GM19328 (cell line): ENCODE measurements around the gene EHMT1.
"Not testable (repeated sequence)": the region's sequence is repeated elsewhere in the genome, so short reads cannot be mapped to it uniquely, and the experiment has no call there.

ENCODE experiments used
- ATAC-seq: cut with Tn5 transposase; IDR thresholded peaks from one replicate; pipeline ENCODE4 v1.9.1; 2021; ENCODE audit warnings: mild to moderate bottlenecking, moderate library complexity; ENCODE audit not compliant: unreplicated experiment

Gene EHMT1

DNA sequence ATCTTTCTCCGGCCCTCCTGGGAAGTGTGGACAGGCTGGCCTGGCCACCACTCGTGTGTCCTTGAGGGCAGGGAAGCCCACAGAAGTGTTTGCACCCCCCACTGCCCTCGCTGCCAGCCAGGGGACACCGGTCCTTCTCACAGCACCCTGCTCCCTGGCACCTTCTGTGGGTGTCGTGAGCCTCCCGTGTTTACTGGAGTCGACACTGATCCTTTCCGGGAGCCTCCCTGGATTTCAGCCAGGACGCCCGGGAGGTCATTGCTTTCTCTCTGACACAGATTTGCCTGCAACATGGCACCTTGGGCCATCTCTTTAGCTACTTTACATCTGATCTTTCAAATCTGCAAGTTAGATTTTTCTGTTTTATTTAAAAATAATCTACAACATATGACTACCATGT, 138.3 kb downstream of the EHMT1 start:
- ATAC-seq, result no peak

DNA sequence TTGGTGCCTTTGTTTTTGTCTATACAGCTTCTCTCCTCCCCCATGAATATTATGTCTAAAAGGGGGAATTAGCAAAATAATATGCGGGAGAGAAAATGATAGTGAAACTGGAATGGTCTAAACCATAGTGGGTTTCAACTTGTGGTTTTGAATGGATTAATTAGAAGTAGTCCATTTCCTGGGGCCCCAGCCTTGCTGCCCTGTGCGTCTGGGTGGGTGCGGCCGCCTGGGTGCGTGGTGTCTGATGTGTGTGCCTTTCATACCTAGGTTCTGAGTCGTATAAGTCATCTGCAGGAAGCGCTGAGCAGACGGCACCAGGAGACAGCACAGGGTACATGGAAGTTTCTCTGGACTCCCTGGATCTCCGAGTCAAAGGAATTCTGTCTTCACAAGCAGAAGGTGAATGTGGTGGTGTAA, 138.8 kb downstream of the EHMT1 start:
- no peak for ATAC-seq

DNA sequence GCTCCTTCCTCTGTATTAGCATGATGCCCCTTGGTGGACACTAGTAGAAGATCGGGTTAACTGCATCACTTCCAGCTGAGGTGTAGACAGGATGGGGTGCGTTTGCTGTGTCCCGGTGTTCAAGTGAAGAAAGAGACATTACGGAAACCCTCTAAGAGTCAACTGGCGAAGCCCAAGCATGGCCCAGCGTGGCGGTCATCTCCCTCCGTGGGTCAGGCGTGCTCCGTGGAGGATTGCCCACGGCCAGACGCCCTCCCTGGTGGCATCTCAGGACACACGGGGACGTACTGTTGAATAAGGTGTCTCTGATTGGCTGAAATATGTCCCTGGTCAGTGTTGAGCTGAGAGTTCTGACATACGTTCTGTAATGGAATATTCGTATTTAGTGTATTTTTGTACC, 139.3 kb downstream of the EHMT1 start:
- ATAC-seq, result no peak

- ATAC-seq, result no peak
Measured at GRCh38 chr9:137759117-137759516, 140.3 kb downstream of the EHMT1 start.

DNA sequence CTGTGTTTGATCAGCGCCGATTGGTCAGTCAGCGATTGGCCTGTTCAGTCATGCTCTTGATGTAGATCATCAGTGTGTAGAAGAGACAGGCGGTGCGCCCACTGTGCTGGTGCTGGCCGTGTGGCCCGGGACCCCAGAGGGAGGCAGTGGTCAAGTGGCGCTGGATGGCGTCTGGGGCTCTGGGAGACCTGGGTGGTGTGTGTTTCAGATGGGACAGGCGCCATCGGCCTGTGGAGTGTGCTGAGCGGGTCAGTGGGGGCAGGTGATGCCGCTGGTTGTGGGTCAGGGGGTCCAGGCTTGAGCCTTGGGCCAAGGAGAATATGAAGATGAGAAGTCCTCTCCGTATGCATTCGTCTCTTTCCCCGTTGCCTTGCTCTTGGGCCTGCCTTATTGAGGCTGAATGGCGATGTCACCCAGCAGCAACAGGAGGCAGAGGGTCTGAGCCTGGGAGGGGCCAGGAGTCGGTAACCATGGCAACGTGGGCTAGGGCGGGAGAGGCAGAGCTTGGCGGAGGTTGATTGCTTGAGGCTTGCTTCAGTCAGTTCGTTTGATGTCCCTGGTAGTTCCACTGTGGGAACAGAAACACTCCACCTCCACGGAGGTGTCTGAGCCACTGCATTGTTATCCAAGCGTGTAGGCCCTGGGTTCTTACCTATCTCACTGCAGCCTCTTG, 141.0 kb downstream of the EHMT1 start:
- ATAC-seq, result no peak

GRCh38 chr9:137760426-137760825, 141.6 kb downstream of the EHMT1 start:
- no peak for ATAC-seq

DNA sequence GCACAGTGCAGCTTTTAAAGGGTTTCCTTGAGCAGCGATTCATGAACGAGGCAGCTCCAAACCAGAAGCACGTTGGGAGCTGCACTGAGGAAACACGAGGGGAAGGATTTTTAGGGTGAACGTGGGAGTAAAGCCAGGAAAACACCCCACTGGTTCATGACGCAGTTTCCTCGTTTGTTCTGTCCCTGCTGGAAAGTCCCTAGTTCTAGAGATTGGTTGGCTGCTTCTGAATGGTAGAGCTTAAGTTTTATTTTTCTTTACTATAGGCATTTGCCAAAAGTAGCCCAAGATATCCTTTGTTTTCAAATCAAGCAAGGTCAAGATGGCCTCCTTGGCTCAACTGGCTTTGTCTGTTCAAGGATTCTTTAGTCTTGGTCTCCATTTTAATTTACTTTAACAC, 142.2 kb downstream of the EHMT1 start:
- no peak for ATAC-seq

DNA sequence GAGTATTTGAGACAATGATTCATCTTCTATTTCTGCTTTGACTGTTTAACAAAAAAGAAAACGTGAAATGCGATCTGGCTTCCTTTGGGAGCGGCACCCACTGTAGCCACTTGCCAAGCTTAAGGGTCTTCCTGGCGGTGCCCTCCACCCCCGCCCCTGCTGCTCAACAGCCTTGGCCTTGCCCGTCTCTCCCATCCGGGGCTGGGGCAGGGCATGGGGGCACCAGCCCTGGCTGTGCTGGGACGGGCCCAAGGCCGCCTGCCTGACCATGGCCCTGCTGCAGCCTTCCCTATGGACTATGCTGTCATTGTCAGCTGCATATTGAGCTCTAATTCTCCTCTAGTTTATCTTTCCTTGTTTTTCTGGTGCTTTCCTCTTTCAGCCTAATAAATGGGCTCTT, 143.0 kb downstream of the EHMT1 start:
- ATAC-seq, result no peak

DNA sequence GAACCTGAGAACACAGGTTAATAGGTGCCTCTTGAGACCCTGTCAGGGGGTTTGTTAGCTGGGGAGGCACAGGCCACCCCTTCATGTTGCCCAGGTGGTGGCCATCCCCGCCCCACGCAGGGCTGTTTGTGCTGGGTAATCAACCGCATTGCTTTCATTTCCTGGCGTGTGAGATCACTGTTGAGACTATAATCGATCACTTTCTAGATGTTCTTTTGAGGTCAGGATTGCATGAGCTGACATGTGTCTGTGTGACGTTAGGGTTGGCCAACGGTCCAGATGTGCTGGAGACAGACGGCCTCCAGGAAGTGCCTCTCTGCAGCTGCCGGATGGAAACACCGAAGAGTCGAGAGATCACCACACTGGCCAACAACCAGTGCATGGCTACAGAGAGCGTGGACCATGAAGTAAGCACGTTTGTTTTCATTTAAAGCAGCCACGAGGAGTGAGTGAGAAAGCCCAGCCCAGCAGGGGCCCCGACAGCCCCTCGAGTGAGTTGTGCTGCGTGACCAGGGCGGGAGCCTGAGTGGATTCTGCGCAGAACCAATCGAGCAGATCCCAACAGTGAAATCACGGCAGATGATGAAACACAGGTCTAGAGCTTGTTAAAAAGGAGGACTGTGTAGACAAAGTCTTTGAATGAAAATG, 143.7 kb downstream of the EHMT1 start:
- no peak for ATAC-seq

GRCh38 chr9:137763271-137763955, 144.6 kb downstream of the EHMT1 start:
- no peak for ATAC-seq

GRCh38 chr9:137764171-137764671, 145.4 kb downstream of the EHMT1 start:
- no peak for ATAC-seq

DNA sequence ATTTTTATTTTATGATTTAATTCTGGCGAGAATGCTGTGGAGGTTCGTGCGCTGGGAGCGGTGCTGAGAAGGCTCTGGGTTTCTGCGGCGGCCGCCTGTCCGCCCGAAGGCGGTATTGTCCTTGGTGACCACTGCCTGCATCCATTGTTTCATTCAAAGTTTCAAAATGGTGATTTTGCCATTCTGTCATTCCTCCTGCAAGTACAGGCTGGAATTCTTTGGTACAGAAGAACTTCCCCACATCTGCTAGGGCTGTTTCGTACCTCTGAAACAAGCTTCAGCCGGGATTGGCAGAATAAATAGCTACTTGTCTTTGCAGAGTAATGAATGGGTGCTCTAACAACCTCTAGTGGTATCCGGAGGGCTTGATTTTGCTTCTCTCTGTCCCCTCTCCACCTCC, 146.2 kb downstream of the EHMT1 start:
- ATAC-seq, result no peak

DNA sequence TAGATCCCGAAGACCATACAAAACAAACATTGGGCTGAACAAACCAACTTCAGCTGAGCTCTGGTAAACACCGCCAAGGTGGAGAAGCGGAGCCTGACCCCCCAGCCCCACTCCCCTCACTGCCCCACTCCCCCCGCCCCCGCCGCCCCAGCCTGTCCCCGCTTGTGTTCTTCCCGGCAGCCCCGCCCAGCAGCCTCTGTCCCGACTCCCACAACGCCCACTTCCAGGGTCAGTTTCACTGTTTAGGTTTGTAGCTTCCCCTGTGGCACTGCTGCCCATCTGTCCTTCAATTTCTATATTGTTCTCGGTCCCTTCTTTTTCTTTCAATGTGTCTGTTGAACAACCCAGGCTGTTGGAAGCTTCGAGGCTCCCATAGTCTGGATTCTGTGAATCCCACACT, 146.7 kb downstream of the EHMT1 start:
- ATAC-seq, result no peak

DNA sequence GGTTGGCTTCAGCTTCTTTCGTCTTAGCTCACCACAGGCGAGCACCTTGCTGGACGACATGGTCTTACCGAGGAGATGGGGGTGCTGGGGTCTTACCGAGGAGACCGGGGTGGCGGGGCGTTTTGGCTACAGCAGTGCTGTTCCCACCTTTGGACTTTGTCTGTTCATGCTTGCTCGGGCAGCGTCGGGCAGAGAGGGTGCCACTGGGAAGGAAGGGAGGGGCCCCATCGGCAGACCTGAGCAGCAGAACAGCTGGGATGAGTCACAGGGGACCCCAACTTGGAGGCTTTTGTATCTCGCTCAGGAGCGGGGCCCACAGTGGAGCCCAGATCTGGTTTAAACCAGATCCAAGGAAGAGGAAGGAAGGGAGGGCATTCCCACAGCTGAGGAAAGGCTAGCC, 152.8 kb downstream of the EHMT1 start:
- ATAC-seq, result no peak

GRCh38 chr9:137772281-137772873, 153.6 kb downstream of the EHMT1 start:
- no peak for ATAC-seq

DNA sequence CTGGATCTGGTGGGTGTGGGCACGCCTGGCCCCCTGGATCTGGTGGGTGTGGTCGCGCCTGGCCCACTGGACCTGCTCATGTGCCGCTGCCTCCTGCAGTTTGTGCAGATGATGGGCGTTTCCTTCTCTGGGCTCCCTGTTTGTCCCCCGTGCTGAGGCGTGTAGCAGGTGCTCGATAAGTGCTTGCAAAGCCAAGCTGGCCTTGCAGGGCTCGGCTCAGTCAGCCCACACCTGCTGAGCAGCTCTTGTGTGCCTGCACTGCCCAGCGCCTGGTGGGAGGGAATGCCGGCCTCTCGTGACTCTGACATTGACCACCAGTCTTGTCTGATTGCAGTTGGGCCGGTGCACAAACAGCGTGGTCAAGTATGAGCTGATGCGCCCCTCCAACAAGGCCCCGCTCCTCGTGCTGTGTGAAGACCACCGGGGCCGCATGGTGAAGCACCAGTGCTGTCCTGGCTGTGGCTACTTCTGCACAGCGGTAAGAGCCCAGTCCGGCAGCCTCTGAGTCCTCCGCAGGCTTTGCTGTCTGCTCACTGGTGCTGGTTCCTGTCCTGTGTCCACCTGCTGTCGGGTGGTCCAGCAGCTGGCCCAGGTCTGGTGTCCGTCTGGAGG, 156.1 kb downstream of the EHMT1 start:
- no peak for ATAC-seq

GRCh38 chr9:137776306-137776995, 157.6 kb downstream of the EHMT1 start:
- ATAC-seq, result no peak

- ATAC-seq, result no peak
Measured at GRCh38 chr9:137777761-137778160, 159.0 kb downstream of the EHMT1 start.

DNA sequence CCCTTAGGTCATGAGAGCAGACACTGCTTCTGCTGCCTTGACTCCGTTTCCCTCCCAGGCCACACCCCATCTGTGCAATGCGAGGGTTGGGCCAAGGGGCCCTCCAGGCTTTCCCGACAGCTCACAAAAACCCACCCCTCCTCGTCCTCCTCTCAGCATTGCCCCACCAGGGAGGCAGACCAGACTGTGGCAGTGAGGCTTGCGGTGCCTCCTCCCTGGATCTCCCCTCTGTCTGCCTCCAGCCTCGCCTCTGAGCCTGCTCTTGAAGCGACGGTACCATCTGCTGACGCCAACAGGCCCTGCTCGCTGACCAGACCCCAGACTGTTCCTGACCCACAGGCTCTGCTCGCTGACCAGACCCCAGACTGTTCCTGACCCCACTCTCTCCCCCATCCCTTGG, 159.5 kb downstream of the EHMT1 start:
- ATAC-seq, result no peak

DNA sequence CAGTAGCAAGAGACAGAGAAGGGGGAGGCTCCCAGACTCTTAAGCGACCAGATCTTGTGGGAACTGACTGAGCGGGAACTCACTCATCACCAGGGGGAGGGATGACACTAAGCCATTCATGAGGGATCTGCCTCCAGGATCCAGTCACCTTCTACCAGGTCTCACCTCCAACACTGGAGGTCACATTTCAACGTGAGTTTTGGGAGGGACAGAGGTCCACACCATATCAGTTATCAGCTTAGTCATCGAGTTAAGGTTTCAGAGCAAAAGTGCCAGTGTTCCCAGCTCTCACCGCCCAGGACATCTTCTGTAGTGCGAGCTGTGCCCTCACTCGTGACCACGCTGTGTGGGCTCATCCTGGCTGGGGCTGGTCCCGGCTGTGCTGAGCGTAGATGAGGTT, 160.1 kb downstream of the EHMT1 start:
- ATAC-seq, result no peak

DNA sequence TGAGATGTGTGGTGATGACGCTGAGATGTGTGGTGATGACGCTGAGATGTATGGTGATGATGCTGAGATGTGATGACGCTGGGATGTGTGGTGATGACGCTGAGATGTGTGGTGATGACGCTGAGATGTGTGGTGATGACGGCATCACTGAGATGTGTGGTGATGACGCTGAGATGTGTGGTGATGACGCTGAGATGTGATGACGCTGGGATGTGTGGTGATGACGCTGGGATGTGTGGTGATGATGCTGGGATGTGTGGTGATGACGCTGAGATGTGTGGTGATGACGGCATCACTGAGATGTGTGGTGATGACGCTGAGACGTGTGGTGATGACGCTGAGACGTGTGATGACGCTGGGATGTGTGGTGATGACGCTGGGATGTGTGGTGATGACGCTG, 161.2 kb downstream of the EHMT1 start:
- ATAC-seq, result not testable (repeated sequence)
